ENCODE data around the gene PLPPR3. TPM values are rescaled to one million over a fixed set of nuclear protein-coding genes. Genes with fewer than 3 reads are reported as not detected.

PLPPR3 gene
- total and polyA plus RNA-seq, 5 donors from 2014 or later, result not detected

- Mint-ChIP-seq H3K27me3 (peaks cover 10% of the 10 kb centered on the region), H3K4me3 (peak overlapping the region in 1 of 4 donors; percentile 54), H3K27ac (peak overlapping the region in 2 of 3 donors; percentile 26 to 38), H3K4me1 (peaks cover 4 to 38% (median 12%) of the 10 kb centered on the region in 4 donors), H3K36me3 (peaks cover 11% of the 10 kb centered on the region), H3K9me3 (peaks cover 0 to 1% (median 0%) of the 10 kb centered on the region in 7 donors)
- H3K36me3 ChIP-seq (ENCODE audit: control insufficient read depth, insufficient read depth, low read length), result peaks cover 10% of the 10 kb centered on the region
- ATAC-seq (ENCODE audit: low read depth in 2 of 2) (no peak), DNase-seq (no peak)
- H3K27me3 ChIP-seq (ENCODE audit: control insufficient read depth, insufficient read depth, low read length), result no peaks in the 10 kb centered on the region
- H3K9me3 ChIP-seq (ENCODE audit: control insufficient read depth in 2 of 2, low read length in 2 of 2), result no peaks in the 10 kb centered on the region
- peaks cover 25% of the 10 kb centered on the region for H3K4me1 ChIP-seq (ENCODE audit: control insufficient read depth, insufficient read depth, low read length, poor library complexity, severe bottlenecking)
- H3K27ac ChIP-seq (ENCODE audit: insufficient read depth, low read length, poor library complexity, severe bottlenecking), result no peak overlapping the region
- no peak overlapping the region for H3K4me3 ChIP-seq (ENCODE audit: low read depth, low read length)
These were observed 45.6 kb upstream of the PLPPR3 start for GRCh38 chr19:867301-867793.

- peaks cover 0 to 1% (median 0%) of the 10 kb centered on the region in 7 donors for H3K9me3 Mint-ChIP-seq
- Histone ChIP-seq H3K9me3 (ENCODE audit: control insufficient read depth in 2 of 2, low read length in 2 of 2) (no peaks in the 10 kb centered on the region), H3K27me3 (ENCODE audit: control insufficient read depth, insufficient read depth, low read length) (no peaks in the 10 kb centered on the region), H3K27ac (ENCODE audit: insufficient read depth, low read length, poor library complexity, severe bottlenecking) (no peak overlapping the region), H3K36me3 (ENCODE audit: control insufficient read depth, insufficient read depth, low read length) (peaks cover 10% of the 10 kb centered on the region), H3K4me3 (ENCODE audit: low read depth, low read length) (no peak overlapping the region), H3K4me1 (ENCODE audit: control insufficient read depth, insufficient read depth, low read length, poor library complexity, severe bottlenecking) (peaks cover 20% of the 10 kb centered on the region)
- DNase-seq, result no peak
- H3K27me3 Mint-ChIP-seq, result peaks cover 11% of the 10 kb centered on the region
- no peak overlapping the region for H3K4me3 Mint-ChIP-seq
- peaks cover 4 to 33% (median 12%) of the 10 kb centered on the region in 4 donors for H3K4me1 Mint-ChIP-seq
- H3K36me3 Mint-ChIP-seq, result peaks cover 11% of the 10 kb centered on the region
- no peak for ATAC-seq (ENCODE audit: low read depth in 2 of 2)
- no peak overlapping the region for H3K27ac Mint-ChIP-seq
These were observed 45.1 kb upstream of the PLPPR3 start for GRCh38 chr19:866769-867300.

DNA sequence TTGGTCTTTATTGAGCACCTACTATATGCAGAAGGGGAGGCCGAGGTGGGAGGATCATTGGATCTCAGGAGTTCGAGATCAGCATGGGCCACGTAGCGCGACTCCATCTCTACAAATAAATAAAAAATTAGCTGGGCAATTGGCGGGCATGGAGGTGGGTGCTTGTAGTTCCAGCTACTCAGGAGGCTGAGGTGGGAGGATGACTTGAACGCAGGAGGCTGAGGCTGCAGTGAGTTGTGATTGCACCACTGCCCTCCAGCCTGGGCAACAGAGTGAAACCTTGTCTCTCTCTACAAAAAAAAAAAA is 41.5 kb upstream of the PLPPR3 start:
- Histone ChIP-seq H3K27me3 (ENCODE audit: control insufficient read depth, insufficient read depth, low read length) (peaks cover 4% of the 10 kb centered on the region), H3K9me3 (ENCODE audit: control insufficient read depth in 2 of 2, low read length in 2 of 2) (no peaks in the 10 kb centered on the region), H3K27ac (ENCODE audit: insufficient read depth, low read length, poor library complexity, severe bottlenecking) (no peak overlapping the region), H3K36me3 (ENCODE audit: control insufficient read depth, insufficient read depth, low read length) (no peaks in the 10 kb centered on the region), H3K4me1 (ENCODE audit: control insufficient read depth, insufficient read depth, low read length, poor library complexity, severe bottlenecking) (peaks cover 30% of the 10 kb centered on the region), H3K4me3 (ENCODE audit: low read depth, low read length) (no peak overlapping the region)
- ATAC-seq (ENCODE audit: low read depth in 2 of 2) (no peak), DNase-seq (no peak)
- peaks cover 3 to 28% (median 9%) of the 10 kb centered on the region in 4 donors for H3K4me1 Mint-ChIP-seq
- peaks cover 0 to 1% (median 0%) of the 10 kb centered on the region in 7 donors for H3K9me3 Mint-ChIP-seq
- H3K4me3 Mint-ChIP-seq, result peak overlapping the region; percentile 78 to 93 (median 82)
- peak overlapping the region in 2 of 3 donors; percentile 72 to 89 for H3K27ac Mint-ChIP-seq
- peaks cover 25% of the 10 kb centered on the region for H3K27me3 Mint-ChIP-seq
- peaks cover 5% of the 10 kb centered on the region for H3K36me3 Mint-ChIP-seq

DNA sequence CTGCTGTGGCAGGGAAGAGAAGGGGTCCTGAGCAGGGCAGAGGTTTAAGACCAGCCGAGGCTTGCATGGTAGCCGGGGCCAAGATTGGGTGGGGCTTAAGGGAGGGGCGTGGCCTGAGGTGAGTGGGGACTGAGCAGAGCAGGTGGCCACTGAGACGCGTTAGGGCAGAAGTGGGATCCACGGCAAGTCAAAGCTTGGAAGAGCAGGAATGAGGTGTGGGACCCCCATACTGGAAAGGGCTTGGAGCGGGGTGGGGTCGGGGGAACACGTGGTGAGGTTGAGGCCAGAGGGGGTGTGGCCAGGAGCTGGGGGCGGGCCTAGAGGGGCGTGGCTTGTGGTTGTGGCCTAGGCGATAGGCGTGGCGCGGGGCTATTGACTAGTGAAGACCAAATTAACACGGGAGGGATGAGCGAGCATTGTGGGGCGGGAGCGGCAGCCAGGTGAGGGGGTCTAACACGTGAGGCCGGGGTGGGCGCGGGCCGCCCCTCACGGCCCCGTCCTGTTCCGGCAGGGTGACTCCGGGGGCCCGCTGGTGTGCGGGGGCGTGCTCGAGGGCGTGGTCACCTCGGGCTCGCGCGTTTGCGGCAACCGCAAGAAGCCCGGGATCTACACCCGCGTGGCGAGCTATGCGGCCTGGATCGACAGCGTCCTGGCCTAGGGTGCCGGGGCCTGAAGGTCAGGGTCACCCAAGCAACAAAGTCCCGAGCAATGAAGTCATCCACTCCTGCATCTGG is 41.0 kb upstream of the PLPPR3 start:
- H3K27ac Mint-ChIP-seq, result peak overlapping the region in 2 of 3 donors; percentile 79 to 89
- H3K36me3 ChIP-seq (ENCODE audit: control insufficient read depth, insufficient read depth, low read length), result no peaks in the 10 kb centered on the region
- H3K4me1 Mint-ChIP-seq, result peaks cover 3 to 28% (median 12%) of the 10 kb centered on the region in 4 donors
- DNase-seq (peak; percentile 67 to 82 (median 80)), ATAC-seq (ENCODE audit: low read depth in 2 of 2) (peak; percentile 52 to 59)
- peaks cover 30% of the 10 kb centered on the region for H3K27me3 Mint-ChIP-seq
- peaks cover 5% of the 10 kb centered on the region for H3K36me3 Mint-ChIP-seq
- peaks cover 4% of the 10 kb centered on the region for H3K27me3 ChIP-seq (ENCODE audit: control insufficient read depth, insufficient read depth, low read length)
- peaks cover 0 to 1% (median 0%) of the 10 kb centered on the region in 7 donors for H3K9me3 Mint-ChIP-seq
- H3K27ac ChIP-seq (ENCODE audit: insufficient read depth, low read length, poor library complexity, severe bottlenecking), result no peak overlapping the region
- no peaks in the 10 kb centered on the region for H3K9me3 ChIP-seq (ENCODE audit: control insufficient read depth in 2 of 2, low read length in 2 of 2)
- peak overlapping the region; percentile 43 to 85 (median 82) for H3K4me3 Mint-ChIP-seq
- H3K4me3 ChIP-seq (ENCODE audit: low read depth, low read length), result no peak overlapping the region
- H3K4me1 ChIP-seq (ENCODE audit: control insufficient read depth, insufficient read depth, low read length, poor library complexity, severe bottlenecking), result peaks cover 30% of the 10 kb centered on the region

GRCh38 chr19:861756-862580 is 40.2 kb upstream of the PLPPR3 start:
- Mint-ChIP-seq H3K4me3 (peak overlapping the region; percentile 43 to 85 (median 82)), H3K27me3 (peaks cover 34% of the 10 kb centered on the region), H3K9me3 (peaks cover 0 to 1% (median 0%) of the 10 kb centered on the region in 7 donors), H3K4me1 (peaks cover 3 to 25% (median 13%) of the 10 kb centered on the region in 4 donors), H3K36me3 (no peaks in the 10 kb centered on the region), H3K27ac (peak overlapping the region in 1 of 3 donors; percentile 89)
- H3K36me3 ChIP-seq (ENCODE audit: control insufficient read depth, insufficient read depth, low read length), result no peaks in the 10 kb centered on the region
- H3K9me3 ChIP-seq (ENCODE audit: control insufficient read depth in 2 of 2, low read length in 2 of 2), result no peaks in the 10 kb centered on the region
- peak; percentile 25 to 26 for ATAC-seq (ENCODE audit: low read depth in 2 of 2)
- peaks cover 30% of the 10 kb centered on the region for H3K4me1 ChIP-seq (ENCODE audit: control insufficient read depth, insufficient read depth, low read length, poor library complexity, severe bottlenecking)
- peak; percentile 53 to 62 (median 57) for DNase-seq
- H3K4me3 ChIP-seq (ENCODE audit: low read depth, low read length), result no peak overlapping the region
- H3K27me3 ChIP-seq (ENCODE audit: control insufficient read depth, insufficient read depth, low read length), result peaks cover 4% of the 10 kb centered on the region
- no peak overlapping the region for H3K27ac ChIP-seq (ENCODE audit: insufficient read depth, low read length, poor library complexity, severe bottlenecking)

GRCh38 chr19:861141-861755 is 39.5 kb upstream of the PLPPR3 start:
- peaks cover 3 to 26% (median 13%) of the 10 kb centered on the region in 4 donors for H3K4me1 Mint-ChIP-seq
- no peak overlapping the region for H3K27ac Mint-ChIP-seq
- no peaks in the 10 kb centered on the region for H3K36me3 Mint-ChIP-seq
- H3K4me3 Mint-ChIP-seq, result no peak overlapping the region
- Histone ChIP-seq H3K36me3 (ENCODE audit: control insufficient read depth, insufficient read depth, low read length) (no peaks in the 10 kb centered on the region), H3K9me3 (ENCODE audit: control insufficient read depth in 2 of 2, low read length in 2 of 2) (no peaks in the 10 kb centered on the region), H3K27ac (ENCODE audit: insufficient read depth, low read length, poor library complexity, severe bottlenecking) (no peak overlapping the region), H3K27me3 (ENCODE audit: control insufficient read depth, insufficient read depth, low read length) (peaks cover 4% of the 10 kb centered on the region), H3K4me1 (ENCODE audit: control insufficient read depth, insufficient read depth, low read length, poor library complexity, severe bottlenecking) (peaks cover 30% of the 10 kb centered on the region), H3K4me3 (ENCODE audit: low read depth, low read length) (no peak overlapping the region)
- ATAC-seq (ENCODE audit: low read depth in 2 of 2) (no peak), DNase-seq (no peak)
- H3K27me3 Mint-ChIP-seq, result peaks cover 35% of the 10 kb centered on the region
- H3K9me3 Mint-ChIP-seq, result peaks cover 0 to 2% (median 0%) of the 10 kb centered on the region in 7 donors

Data from CD4-positive, CD25-positive, alpha-beta regulatory T cell (primary cell).